Stimulated activated CD4-positive, alpha-beta T cell treated with anti-CD3 and anti-CD28 coated beads, Interleukin-15, amount 100 ng/mL, for 24 hours (primary cell): ENCODE measurements around the gene CDH13.

Source experiments
- DNase-seq: peaks from one replicate; pipeline ENCODE4 v3.0.0-alpha.2; 2020

Gene CDH13

DNA sequence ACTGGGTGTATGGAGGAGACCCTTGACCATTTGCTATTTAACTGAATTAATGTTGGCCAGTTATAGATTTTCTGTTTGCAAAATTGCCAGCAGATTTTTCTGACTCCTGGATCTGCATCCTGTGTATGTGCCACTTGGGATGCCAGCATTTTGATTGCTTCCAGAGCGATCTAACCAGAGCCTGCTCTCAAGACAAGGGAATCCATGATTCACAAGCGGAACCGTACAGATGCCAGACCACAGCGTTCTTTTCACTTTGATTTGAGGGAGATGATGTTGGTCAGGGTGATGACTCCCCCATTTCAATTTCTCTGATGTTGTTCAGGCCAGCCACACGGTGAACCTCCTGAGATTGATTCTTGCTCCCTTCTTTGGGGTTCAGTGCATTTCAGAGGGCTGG lies 228.7 kb downstream of the CDH13 start:
- DNase-seq, result no peak

DNA sequence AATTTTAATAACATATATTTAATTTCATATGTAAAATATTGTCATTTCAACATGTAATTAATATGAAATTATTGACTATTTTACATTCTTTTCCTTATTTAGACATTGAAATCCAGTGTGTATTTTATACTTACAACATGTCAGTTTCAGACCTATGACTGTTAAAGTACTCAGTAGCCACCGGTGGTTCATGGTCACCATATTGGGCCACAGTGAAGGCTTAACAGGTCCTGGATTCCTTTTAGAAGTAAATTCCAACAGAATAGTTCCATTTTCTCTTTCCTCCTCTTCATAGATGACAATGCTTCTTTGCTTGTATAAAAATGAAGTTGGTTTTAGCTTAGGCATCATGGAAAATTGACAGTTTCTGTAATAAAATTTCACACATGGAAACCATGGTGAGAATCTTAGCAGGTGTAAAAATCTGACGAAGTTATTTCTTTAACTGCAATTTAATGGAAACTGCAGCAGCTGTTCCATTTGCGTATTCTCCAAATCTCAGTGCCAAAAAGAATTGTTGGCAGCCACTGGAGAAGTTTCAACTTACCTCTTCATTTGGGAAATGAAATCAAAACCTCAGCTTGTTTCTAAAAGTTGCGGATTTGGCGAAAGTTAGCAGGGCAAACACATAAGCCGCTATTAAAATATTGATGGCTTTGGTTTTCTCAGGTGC lies 231.1 kb downstream of the CDH13 start:
- DNase-seq, result no peak

DNA sequence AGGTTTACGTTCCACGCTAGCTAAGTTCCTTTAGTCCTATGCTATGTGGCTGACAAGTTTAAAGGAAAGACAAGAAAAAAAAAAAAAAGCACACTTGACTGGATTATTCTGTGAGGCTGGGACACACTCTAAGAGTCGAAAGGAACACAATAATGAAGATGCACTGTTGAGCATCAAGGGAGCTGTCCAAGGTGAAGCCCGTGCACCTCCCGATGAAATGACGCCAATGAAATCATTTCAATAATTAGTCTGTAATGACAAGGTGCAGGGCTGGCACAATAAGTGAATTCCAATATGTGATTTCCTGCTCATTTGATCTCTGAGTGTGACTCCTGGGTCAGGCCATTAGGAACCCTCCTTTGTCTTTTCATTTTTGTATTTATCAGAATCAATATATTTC lies 232.9 kb downstream of the CDH13 start:
- no peak for DNase-seq

- no peak for DNase-seq
These were observed 233.3 kb downstream of the CDH13 start for GRCh38 chr16:82860071-82860470.

DNA sequence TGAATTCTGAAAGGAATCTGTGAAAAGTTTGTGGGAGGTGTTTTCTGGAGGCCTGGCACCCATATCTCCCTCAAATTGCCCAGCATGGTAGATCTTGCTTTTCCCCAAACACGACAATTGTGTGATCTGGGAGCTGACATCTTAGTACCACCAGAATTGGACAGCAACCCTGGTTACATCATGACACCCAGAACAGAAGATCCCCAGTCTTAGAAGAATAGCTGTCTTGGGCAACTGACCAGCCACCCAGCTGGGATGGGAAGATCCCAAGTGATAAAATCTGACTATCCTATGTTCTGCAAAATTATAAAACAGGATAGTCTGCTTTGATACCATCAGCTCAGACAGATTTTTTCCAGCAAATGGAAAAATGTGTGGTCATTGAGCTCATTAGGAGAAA lies 235.3 kb downstream of the CDH13 start:
- DNase-seq, result no peak

DNA sequence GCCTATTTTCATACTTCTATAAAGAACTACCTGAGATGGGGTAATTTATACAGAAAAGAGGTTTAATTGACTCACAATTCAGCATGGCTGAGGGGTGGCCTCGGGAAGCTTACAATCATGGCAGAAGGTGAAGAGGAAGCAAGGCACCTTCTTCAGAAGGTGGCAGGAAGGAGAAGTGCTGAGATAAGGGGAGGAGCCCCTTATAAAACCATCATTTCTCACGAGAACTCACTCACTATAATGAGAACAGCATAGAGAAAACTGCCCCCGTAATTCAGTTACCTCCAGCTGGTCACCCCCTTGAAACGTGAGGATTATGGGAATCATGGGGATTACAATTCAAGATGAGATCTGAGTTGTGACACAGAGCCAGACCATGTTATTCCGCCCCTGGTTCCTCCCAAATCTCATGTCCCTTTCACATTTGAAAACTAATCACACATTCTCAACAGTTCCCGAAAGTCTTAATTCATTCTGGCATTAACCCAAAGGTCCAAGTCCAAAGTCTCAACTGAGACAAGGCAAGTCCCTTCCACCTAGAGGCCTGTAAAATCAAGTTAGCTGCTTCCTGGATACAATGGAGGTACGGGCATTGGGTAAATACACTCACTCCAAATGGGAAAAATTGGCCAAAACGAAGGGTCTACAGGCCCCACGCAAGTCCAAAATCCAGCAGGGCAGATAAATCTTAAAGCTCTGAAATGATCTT lies 237.7 kb downstream of the CDH13 start:
- no peak for DNase-seq

DNA sequence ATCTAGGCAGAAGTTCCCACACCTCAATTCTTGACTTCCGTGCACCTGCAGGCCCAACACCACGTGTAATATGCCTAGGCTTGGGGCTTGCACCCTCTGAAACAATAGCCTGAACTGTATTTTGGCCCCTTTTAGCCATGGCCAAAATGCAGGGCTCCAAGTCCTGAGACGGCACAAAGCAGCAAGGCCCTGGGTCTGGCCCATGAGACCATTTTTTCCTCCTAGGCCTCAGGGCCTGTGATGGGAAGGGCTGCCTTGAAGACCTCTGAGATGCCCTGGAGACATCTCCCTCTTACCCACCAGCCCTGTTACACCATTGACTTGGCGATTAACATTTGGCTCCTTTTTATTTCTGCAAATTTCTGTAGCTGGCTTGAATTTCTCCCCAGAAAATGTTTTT lies 238.6 kb downstream of the CDH13 start:
- DNase-seq, result no peak

DNA sequence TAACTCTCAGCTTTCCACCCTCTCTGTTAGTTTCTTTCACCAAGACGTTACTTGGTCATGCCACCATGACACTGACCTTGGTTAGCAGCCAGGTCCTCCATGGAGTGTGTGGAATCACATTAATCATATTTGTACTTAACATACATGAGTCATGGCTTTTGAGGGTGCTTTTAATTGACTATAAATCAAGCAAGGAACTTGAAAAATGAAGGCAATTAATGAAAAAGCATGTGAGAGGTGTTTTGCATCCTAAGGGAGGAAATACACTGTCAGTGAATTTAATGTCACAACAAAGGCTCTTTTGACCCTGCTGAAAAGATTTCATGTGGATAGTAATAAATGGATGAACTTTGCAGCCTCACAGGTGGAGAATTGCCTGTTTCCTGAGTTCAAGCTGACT lies 240.7 kb downstream of the CDH13 start:
- no peak for DNase-seq

DNA sequence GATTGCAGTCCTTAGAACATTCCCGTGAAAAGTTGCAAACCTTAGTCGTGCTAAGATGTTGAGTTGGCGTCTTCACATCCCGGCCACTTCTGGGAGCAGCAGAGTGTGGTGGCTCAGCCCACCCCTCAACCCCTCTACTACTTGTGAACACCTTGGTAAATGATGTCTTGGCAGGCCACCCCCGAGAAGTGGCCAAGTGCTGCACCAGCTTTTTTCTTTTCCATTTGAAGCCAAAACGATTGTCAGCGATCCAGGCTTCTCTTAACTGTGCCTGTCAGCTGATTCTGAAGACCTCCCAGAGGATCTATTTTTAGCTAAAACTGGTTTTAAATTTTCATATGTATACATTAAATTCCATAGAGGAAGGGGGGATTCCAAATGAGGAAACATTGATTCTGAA lies 247.5 kb downstream of the CDH13 start:
- no peak for DNase-seq

DNA sequence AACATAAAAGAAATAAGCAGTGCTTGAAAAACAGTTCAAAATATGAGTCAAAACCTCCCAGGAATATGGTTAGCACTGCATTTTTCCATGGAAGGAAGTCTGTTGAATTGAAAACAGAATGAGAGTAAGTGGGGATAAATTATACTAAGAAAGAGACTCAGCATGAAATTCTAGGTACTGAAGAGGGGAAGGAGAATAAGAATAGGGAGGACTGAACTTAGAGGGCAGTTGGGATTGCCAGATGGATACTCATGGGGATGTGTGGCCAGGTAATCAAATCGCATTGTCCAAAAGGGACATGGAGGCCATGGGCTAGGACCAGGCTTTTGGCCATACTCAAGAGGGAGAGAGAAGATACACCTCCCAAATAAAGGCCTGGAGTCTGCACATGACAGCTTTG lies 247.9 kb downstream of the CDH13 start:
- DNase-seq, result no peak

DNA sequence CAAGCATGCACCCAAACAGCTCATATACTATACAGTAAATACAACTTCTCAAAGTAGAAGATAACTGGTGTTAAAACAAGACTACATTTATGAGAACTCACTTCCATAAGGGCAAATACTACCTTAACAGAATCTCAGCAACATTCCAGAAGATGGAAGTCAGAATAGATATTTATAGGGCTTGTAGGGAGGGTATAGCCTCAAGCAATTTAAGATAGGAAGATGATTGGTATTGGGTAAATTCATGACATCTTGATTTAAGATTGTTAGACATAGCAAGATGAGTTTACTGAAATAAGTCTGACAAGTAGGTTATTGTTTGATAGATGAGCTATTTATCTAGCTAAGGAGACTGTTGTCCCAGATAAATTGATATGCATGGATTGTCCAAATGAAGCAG lies 250.2 kb downstream of the CDH13 start:
- DNase-seq, result no peak

DNA sequence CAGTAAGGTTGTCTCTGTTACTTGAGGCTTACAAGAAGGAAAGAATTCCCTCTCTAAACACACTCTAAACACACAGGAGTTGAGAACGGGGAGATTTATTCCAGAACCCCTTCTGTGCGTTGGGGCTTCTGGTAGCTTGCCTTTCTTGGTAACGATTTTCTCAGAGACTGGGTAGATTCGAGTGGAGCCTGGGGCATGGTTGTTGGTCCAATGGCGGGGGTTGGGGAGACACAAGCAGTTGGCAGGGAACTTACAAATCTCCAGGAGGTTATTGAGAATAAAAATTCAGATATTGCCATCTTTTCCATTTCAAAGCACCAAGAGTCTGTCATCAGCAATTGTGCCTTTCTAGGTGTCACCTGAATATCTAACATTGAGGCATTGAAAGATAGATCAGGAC lies 251.7 kb downstream of the CDH13 start:
- no peak for DNase-seq

GRCh38 chr16:82880346-82880745 lies 253.6 kb downstream of the CDH13 start:
- no peak for DNase-seq

GRCh38 chr16:82881516-82881915 lies 254.7 kb downstream of the CDH13 start:
- no peak for DNase-seq

GRCh38 chr16:82882226-82882625 lies 255.5 kb downstream of the CDH13 start:
- no peak for DNase-seq

GRCh38 chr16:82882982-82883835 lies 256.4 kb downstream of the CDH13 start:
- no peak for DNase-seq

DNA sequence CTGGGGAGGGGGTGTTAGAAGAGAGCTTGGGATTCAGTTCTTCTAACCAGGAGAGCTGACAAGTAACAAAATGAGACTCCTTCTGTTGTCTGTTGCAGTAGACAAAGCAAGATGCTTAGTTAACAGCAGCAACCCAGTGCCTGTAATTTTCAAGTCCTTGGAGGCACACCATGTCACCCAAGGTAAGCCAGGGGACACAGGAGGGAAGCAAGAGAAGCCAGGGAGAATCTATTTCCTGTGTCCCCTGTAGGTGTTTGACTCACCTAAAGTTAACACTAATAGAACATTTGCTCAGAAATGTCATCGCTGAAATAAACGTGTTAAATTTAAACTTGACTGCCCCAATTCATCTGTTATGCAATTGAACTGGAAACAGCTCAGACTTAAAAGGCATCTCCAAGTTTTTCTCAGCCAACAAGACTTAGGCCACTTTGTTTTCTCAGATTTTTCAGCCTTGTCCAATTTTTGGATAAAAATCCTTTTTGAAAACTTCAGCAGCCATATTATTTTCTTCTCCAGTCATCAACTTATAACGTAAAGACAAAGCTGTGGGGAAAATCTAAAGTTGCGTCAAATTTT lies 257.6 kb downstream of the CDH13 start:
- no peak for DNase-seq

GRCh38 chr16:82886146-82886545 lies 259.4 kb downstream of the CDH13 start:
- no peak for DNase-seq

- DNase-seq, result no peak
These were observed 261.8 kb downstream of the CDH13 start for GRCh38 chr16:82888591-82889001.

DNA sequence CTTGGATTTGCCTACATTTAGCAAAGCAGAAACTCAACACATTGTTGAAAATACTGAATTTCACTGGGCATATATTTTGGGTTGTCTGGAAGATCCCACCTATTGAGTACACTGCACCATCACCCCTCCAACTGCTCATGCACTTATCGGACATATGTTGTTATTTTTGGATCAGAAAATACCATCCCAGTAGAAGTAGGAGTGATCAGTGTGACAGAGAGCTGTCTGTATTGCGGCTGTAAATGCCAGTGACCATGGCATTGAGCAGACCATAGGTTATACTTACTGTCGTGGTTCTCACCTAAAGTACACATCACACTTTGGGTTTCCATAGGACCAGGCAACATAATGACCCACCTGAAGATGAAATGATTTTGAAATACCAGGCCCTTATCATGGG lies 264.7 kb downstream of the CDH13 start:
- DNase-seq, result no peak

DNA sequence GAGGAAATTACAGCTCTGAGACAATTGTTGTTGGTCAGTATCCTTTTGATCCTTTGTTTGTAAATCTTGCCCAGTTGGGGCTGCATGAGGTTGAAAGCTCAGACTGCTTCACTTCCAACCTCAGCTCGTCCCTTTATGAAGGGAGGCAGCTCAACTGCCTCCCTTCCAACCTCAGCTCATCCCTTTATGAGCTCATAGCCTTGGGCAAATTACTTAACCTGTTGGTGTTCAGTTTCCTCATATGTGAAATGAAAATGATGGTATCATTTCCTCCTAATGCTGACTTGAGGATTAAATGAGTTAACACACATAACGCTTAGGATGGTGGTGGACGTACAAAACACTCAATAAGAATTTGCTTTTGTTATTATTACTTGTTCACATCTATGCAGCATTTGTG lies 265.1 kb downstream of the CDH13 start:
- no peak for DNase-seq

DNA sequence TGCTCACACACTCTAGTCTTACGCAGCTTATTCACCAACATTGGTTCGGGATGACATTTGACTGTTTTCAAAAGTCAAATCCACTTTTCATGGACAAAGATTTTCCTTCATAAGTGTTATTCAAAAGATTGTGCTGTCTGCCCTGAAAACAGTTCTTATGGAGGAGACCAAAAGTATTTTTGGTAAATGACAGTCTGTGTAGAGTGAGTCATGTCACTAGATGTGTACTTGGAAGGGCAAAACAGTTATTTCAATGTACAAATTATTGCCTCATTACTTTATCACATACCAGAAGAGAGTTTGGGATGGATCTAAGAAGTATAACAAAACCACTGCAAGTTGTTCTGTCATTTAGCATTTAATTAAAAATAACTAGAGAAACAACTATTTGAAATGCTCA lies 265.6 kb downstream of the CDH13 start:
- no peak for DNase-seq

- no peak for DNase-seq
These were observed 269.1 kb downstream of the CDH13 start for GRCh38 chr16:82895843-82896242.

DNA sequence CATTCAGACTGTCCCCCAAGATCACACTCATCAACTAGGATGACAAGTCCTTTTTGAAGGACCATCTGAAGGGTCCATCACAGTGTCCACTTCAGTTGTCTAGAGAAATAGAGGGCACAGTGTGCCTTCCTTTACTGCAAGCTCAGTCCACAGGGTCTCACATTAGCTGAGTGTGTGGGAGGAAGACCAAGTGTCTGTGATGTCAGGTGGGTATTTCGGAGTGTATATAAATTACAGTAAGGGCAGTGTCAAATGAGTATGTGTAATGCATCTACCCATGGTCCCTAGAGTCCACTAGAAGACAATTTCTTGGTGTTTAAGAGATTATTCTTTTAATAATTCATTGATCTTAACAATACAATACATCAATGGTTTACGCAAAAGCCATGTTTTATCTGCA lies 272.2 kb downstream of the CDH13 start:
- no peak for DNase-seq
